Astrocyte (in vitro differentiated cells and primary cell): ENCODE results near the gene OBI1. TPM values are rescaled to one million over a fixed set of nuclear protein-coding genes. Genes with fewer than 3 reads are reported as not detected.

Experiments used
- DNase-seq: peaks from one replicate; pipeline ENCODE4 v3.0.0-alpha.2; 2010; ENCODE audit warnings: low read depth
- FAIRE-seq: peaks from 2 replicates; lab custom pipeline; 2011; peaks lifted over from hg19 to GRCh38; lab: Jason Lieb, UNC
- H2AFZ ChIP-seq: 2 replicates; pipeline ENCODE4 v1.6.0; 2012; ENCODE audit warnings: low read depth, low read length, inconsistent platforms
- H3K27ac ChIP-seq: 2 replicates; pipeline ENCODE4 v1.5.1; 2011; ENCODE audit warnings: low read depth, low read length, inconsistent platforms
- H3K27me3 ChIP-seq: 2 replicates; pipeline ENCODE4 v1.6.0; 2011; ENCODE audit warnings: low read length, inconsistent platforms; ENCODE audit not compliant: insufficient read depth
- H3K36me3 ChIP-seq: 2 replicates; pipeline ENCODE4 v1.5.1; 2011; ENCODE audit warnings: low read length, inconsistent platforms; ENCODE audit not compliant: insufficient read depth
- H3K4me1 ChIP-seq: 2 replicates; pipeline ENCODE4 v1.5.1; 2011; ENCODE audit warnings: low read length, inconsistent platforms; ENCODE audit not compliant: insufficient read depth
- H3K4me2 ChIP-seq: 2 replicates; pipeline ENCODE4 v1.6.0; 2012; ENCODE audit warnings: low read length, inconsistent platforms
- H3K4me3 ChIP-seq: 2 replicates; pipeline ENCODE4 v1.5.1; 2011; ENCODE audit warnings: low read depth, mild to moderate bottlenecking, low read length, inconsistent platforms; ENCODE audit not compliant: insufficient read depth
- H3K79me2 ChIP-seq: 2 replicates; pipeline ENCODE4 v1.6.0; 2012; ENCODE audit warnings: mild to moderate bottlenecking, low read length, inconsistent platforms; ENCODE audit not compliant: insufficient read depth
- H3K9ac ChIP-seq: 2 replicates; pipeline ENCODE4 v1.6.0; 2012; ENCODE audit warnings: mild to moderate bottlenecking, low read length, inconsistent platforms
- H3K9me3 ChIP-seq: 2 replicates; pipeline ENCODE4 v1.5.1; 2012; ENCODE audit warnings: low read depth, mild to moderate bottlenecking, low read length, inconsistent platforms; ENCODE audit not compliant: insufficient read depth
- H4K20me1 ChIP-seq: 2 replicates; pipeline ENCODE4 v1.6.0; 2012; ENCODE audit warnings: low read length, inconsistent platforms; ENCODE audit not compliant: insufficient read depth
- H3K27ac Mint-ChIP-seq: one replicate; pipeline ENCODE4 v1.8.0; 2021; ENCODE audit warnings: mild to moderate bottlenecking, mixed read lengths; ENCODE audit not compliant: unreplicated experiment
- H3K27me3 Mint-ChIP-seq: one replicate; pipeline ENCODE4 v1.8.0; 2021; ENCODE audit warnings: low read depth, mixed read lengths; ENCODE audit not compliant: unreplicated experiment
- H3K36me3 Mint-ChIP-seq: one replicate; pipeline ENCODE4 v1.8.0; 2021; ENCODE audit warnings: low read depth, mixed read lengths; ENCODE audit not compliant: unreplicated experiment
- H3K4me1 Mint-ChIP-seq: one replicate; pipeline ENCODE4 v1.8.0; 2021; ENCODE audit warnings: low read depth, mixed read lengths; ENCODE audit not compliant: unreplicated experiment
- H3K4me3 Mint-ChIP-seq: one replicate; pipeline ENCODE4 v1.8.0; 2021; ENCODE audit warnings: mild to moderate bottlenecking, moderate library complexity, mixed read lengths; ENCODE audit not compliant: unreplicated experiment
- H3K9me3 Mint-ChIP-seq: one replicate; pipeline ENCODE4 v1.8.0; 2021; ENCODE audit warnings: mild to moderate bottlenecking, mixed read lengths; ENCODE audit not compliant: unreplicated experiment
- CTCF ChIP-seq: IDR thresholded peaks from 2 replicates; pipeline ENCODE4 v1.5.1; 2011; ENCODE audit warnings: low read depth, mild to moderate bottlenecking, inconsistent platforms, low read length, moderate library complexity; ENCODE audit not compliant: insufficient read depth
- EZH2 ChIP-seq: IDR thresholded peaks from 2 replicates; pipeline ENCODE4 v1.6.1; 2012; ENCODE audit warnings: mild to moderate bottlenecking, low read length, inconsistent platforms; ENCODE audit not compliant: insufficient read depth
- total RNA-seq: library from RNA; stranded (reverse); gene quantifications from 2 replicates; pipeline ENCODE4 v1.2.1, GENCODE V29; 2021

OBI1 gene
- total RNA-seq, 1 donor from 2014 or later = 13.2 TPM

- no peaks in the 10 kb centered on the region for H3K4me1 Mint-ChIP-seq
- H3K27ac Mint-ChIP-seq = no peak overlapping the region
- Histone ChIP-seq H3K4me3 (no peak overlapping the region), H3K9ac (no peak overlapping the region), H3K4me2 (no peak overlapping the region), H3K36me3 (peaks cover 6% of the 10 kb centered on the region), H3K27ac (no peak overlapping the region), H3K27me3 (no peaks in the 10 kb centered on the region), H2AFZ (no peak overlapping the region), H4K20me1 (peaks cover 3% of the 10 kb centered on the region), H3K9me3 (no peaks in the 10 kb centered on the region), H3K79me2 (peaks cover 5% of the 10 kb centered on the region), H3K4me1 (no peaks in the 10 kb centered on the region)
- no peaks in the 10 kb centered on the region for H3K27me3 Mint-ChIP-seq
- DNase-seq = no peak
- no peaks in the 10 kb centered on the region for H3K9me3 Mint-ChIP-seq
- no peak for TF ChIP-seq CTCF
- no peak for TF ChIP-seq EZH2
- no peak for FAIRE-seq
- no peak overlapping the region for H3K4me3 Mint-ChIP-seq
- H3K36me3 Mint-ChIP-seq = peaks cover 2% of the 10 kb centered on the region
These were observed 20.7 kb downstream of the OBI1 start for GRCh38 chr13:78638216-78638615.

- Mint-ChIP-seq H3K36me3 (peaks cover 4% of the 10 kb centered on the region), H3K4me3 (no peak overlapping the region), H3K27ac (no peak overlapping the region), H3K9me3 (no peaks in the 10 kb centered on the region), H3K4me1 (no peaks in the 10 kb centered on the region), H3K27me3 (no peaks in the 10 kb centered on the region)
- Histone ChIP-seq H2AFZ (no peak overlapping the region), H3K79me2 (no peaks in the 10 kb centered on the region), H3K9ac (no peak overlapping the region), H3K4me2 (no peak overlapping the region), H3K27ac (no peak overlapping the region), H4K20me1 (no peaks in the 10 kb centered on the region), H3K27me3 (no peaks in the 10 kb centered on the region), H3K36me3 (peaks cover 15% of the 10 kb centered on the region), H3K4me1 (no peaks in the 10 kb centered on the region), H3K9me3 (no peaks in the 10 kb centered on the region), H3K4me3 (no peak overlapping the region)
- no peak for TF ChIP-seq EZH2
- TF ChIP-seq CTCF = no peak
- DNase-seq (no peak), FAIRE-seq (no peak)
These were observed 22.5 kb downstream of the OBI1 start for GRCh38 chr13:78636495-78636894.

- DNase-seq = peak; percentile 78
- H3K9ac ChIP-seq = no peak overlapping the region
- no peak overlapping the region for H3K27ac Mint-ChIP-seq
- H3K27me3 Mint-ChIP-seq = no peaks in the 10 kb centered on the region
- H3K9me3 Mint-ChIP-seq = no peaks in the 10 kb centered on the region
- H3K4me1 Mint-ChIP-seq = no peaks in the 10 kb centered on the region
- H3K4me1 ChIP-seq = no peaks in the 10 kb centered on the region
- H3K27me3 ChIP-seq = no peaks in the 10 kb centered on the region
- H3K4me3 ChIP-seq = no peak overlapping the region
- FAIRE-seq = no peak
- no peak overlapping the region for H3K27ac ChIP-seq
- no peak overlapping the region for H3K4me3 Mint-ChIP-seq
- H2AFZ ChIP-seq = no peak overlapping the region
- no peaks in the 10 kb centered on the region for H3K9me3 ChIP-seq
- H3K4me2 ChIP-seq = no peak overlapping the region
- H3K36me3 Mint-ChIP-seq = peaks cover 2% of the 10 kb centered on the region
- H3K36me3 ChIP-seq = peaks cover 21% of the 10 kb centered on the region
- TF ChIP-seq EZH2 (no peak), CTCF (no peak)
- no peaks in the 10 kb centered on the region for H4K20me1 ChIP-seq
- H3K79me2 ChIP-seq = no peaks in the 10 kb centered on the region
These were observed 26.0 kb downstream of the OBI1 start for GRCh38 chr13:78632996-78633395.
